SJCRH30 (cell line): ENCODE measurements around the gene LONRF2. TPM values are rescaled to one million over a fixed set of nuclear protein-coding genes. Genes with fewer than 3 reads are reported as not detected.
A peak's percentile ranks its signal among the peaks of the same experiment; 100 is the strongest.

Experiments
- DNase-seq, 2 experiments: peaks; one replicate each; pipeline ENCODE4 v3.0.0-alpha.2; 2015 to 2020
- H3K27ac ChIP-seq: fragments of 250-450 bp; sonication (Bioruptor Pico); 2 replicates; pipeline ENCODE4 v1.5.1; 2020; ENCODE audit warnings: mild to moderate bottlenecking, moderate library complexity
- H3K27me3 ChIP-seq: fragments of 250-450 bp; sonication (Bioruptor Pico); 2 replicates; pipeline ENCODE4 v1.5.1; 2020; ENCODE audit warnings: mild to moderate bottlenecking, moderate library complexity
- H3K36me3 ChIP-seq: fragments of 250-450 bp; sonication (Bioruptor Pico); 2 replicates; pipeline ENCODE4 v1.5.1; 2020; ENCODE audit warnings: mild to moderate bottlenecking, moderate library complexity
- H3K4me1 ChIP-seq: fragments of 250-450 bp; sonication (Bioruptor Pico); 2 replicates; pipeline ENCODE4 v1.5.1; 2020; ENCODE audit warnings: mild to moderate bottlenecking, moderate library complexity
- H3K4me3 ChIP-seq: fragments of 250-450 bp; sonication (Bioruptor Pico); 2 replicates; pipeline ENCODE4 v1.5.1; 2020; ENCODE audit warnings: mild to moderate bottlenecking, moderate library complexity
- H3K9me3 ChIP-seq: fragments of 250-450 bp; sonication (Bioruptor Pico); replicated peaks from 2 replicates; pipeline ENCODE4 v1.5.1; 2020; ENCODE audit warnings: mild to moderate bottlenecking, moderate library complexity
- total RNA-seq: library from RNA; depleted of rRNA; stranded (reverse); fragments of >200 nt; shearing (Covaris generic); gene quantifications from 2 replicates; pipeline ENCODE4 v1.2.3, GENCODE V29; 2014

Gene LONRF2
- total RNA-seq, 1 experiment from 2014 or later, result not detected

GRCh38 chr2:100320547-100321178, 1.6 kb downstream of the LONRF2 start:
- DNase-seq, result no peak
- Histone ChIP-seq H3K36me3 (no peaks in the 10 kb centered on the region), H3K9me3 (no peaks in the 10 kb centered on the region; the same call in 1 of the 2 replicates), H3K27ac (no peak overlapping the region), H3K4me1 (no peaks in the 10 kb centered on the region), H3K27me3 (no peaks in the 10 kb centered on the region), H3K4me3 (no peak overlapping the region)

GRCh38 chr2:100317634-100318033, 4.7 kb downstream of the LONRF2 start:
- Histone ChIP-seq H3K27ac (no peak overlapping the region), H3K27me3 (no peaks in the 10 kb centered on the region), H3K36me3 (no peaks in the 10 kb centered on the region), H3K4me1 (no peaks in the 10 kb centered on the region), H3K9me3 (no peaks in the 10 kb centered on the region; the same call in 1 of the 2 replicates), H3K4me3 (no peak overlapping the region)
- DNase-seq, result no peak

DNA sequence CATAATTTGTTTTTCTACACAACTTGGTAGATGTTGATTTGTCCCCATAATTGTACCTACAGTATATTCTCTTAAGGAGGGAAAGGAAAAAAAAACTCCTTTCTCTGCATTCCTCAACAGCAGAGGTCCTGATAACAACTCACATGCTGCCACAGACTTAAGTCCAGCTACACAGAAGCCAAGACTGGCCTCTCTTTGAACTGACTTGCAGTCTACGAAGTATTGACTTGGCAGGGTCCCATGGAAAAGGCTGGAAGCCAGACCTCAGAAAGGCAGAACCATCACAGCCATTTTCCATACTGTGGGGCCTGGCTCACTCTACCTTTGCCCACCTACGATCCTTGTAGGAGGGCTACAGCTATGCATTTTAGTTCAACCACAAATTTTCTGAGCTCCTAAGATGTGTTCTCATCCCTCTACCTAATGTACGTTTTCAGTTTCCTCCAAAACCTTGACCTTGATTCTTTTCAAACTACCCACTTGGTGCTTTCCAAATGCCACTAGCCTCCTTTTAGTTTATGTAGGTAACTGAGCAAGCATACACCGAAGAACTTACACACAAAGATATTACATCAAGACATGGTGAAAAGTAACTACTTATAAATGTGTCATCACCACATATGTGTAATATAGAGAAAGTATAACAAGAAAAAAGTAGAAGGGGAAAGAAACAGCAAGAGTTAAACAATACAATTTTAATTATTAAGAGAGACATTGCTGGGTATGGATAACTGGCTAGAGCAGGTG, 12.2 kb downstream of the LONRF2 start:
- peaks cover 4% of the 10 kb centered on the region for H3K27me3 ChIP-seq
- H3K4me1 ChIP-seq, result no peaks in the 10 kb centered on the region
- no peak for DNase-seq
- no peak overlapping the region for H3K27ac ChIP-seq
- H3K9me3 ChIP-seq, result no peaks in the 10 kb centered on the region
- no peak overlapping the region for H3K4me3 ChIP-seq
- H3K36me3 ChIP-seq, result no peaks in the 10 kb centered on the region

DNA sequence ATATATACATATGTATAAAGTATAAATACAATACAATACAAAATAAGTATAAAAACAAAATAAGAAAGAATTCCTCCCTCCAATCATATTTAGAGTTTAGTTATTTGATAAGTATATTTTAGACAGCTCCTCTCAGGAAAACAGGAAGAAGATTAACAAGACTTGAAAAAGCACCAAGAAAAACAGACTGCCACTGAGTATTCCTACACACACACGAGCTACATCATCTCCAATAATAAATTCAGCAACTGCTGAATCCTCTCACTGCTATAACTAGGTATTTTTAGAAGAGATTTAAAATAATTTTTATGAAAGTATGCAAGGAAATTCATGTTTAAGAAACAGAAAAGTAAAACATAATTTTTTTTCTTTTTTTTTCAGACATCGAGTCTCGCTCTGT, 13.0 kb downstream of the LONRF2 start:
- Histone ChIP-seq H3K36me3 (no peaks in the 10 kb centered on the region), H3K27ac (no peak overlapping the region), H3K4me1 (no peaks in the 10 kb centered on the region), H3K4me3 (no peak overlapping the region), H3K9me3 (no peaks in the 10 kb centered on the region), H3K27me3 (peaks cover 4% of the 10 kb centered on the region)
- no peak for DNase-seq

DNA sequence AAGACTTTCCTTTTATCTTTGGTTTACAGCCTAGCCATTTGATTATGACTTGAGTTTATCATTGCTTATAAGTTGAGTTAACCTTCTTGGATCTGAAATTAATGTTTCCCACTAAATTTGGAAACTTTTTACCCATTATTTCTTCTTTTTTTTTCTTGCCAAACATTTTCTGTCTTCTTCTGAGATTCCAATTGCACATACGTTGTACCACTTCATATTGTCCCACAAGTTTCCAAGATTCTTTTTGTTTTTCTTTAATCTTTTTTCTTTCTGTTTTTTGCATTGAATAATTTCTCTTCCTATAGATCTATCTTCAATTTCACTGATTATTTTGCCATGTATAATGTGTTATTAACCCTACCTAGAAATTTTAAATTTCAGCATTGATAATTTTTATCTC, 18.6 kb downstream of the LONRF2 start:
- Histone ChIP-seq H3K9me3 (no peaks in the 10 kb centered on the region), H3K4me3 (no peak overlapping the region), H3K4me1 (no peaks in the 10 kb centered on the region), H3K36me3 (no peaks in the 10 kb centered on the region), H3K27me3 (peaks cover 4% of the 10 kb centered on the region), H3K27ac (no peak overlapping the region)
- DNase-seq, result no peak

DNA sequence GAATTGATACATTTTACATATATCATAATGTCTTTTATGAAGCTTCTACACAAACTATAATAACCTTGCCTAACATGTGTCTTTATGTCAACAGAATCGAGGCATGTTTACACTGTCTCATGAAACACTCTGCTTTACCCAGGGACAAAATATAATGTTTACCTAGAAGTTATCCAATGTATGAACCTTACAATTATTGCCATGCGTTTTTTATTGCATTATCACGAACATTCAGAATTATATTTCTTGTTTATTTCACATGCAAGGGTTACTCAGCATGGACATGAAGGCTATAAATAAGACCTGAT, 19.8 kb downstream of the LONRF2 start:
- Histone ChIP-seq H3K27ac (no peak overlapping the region), H3K4me1 (no peaks in the 10 kb centered on the region)
- DNase-seq, result no peak

DNA sequence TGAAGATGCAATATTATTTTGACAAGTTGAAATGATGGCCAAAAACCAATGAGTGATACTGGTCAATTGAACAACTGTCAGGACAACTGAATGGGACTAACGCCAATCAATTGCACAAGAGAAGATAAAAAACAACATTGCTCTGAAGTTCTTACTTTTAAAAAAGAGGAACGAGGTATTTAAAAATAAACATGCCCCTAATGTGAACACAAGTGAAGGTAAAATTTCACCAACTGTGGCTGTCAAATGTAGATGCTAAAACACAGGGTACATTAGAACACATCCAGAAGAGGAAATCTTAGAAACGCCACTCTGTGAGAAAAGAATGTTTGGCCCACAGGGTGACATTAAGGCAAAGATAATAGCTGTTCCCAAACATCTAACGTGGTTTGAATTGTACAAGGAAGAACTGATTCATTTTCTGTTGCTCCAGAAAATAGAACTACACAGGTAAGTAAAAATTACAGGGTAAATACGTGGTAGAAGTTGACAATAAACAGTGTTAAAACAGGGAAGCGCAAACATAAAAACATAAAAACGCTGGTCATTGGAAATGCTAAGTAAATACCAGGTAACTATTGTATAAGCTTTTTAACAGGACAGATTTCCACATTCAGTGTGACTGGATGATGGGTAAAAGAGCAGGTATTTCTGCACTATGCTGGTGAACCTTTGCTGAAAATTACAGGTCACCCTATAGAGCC, 20.3 kb downstream of the LONRF2 start:
- Histone ChIP-seq H3K9me3 (no peaks in the 10 kb centered on the region), H3K4me1 (no peaks in the 10 kb centered on the region), H3K36me3 (no peaks in the 10 kb centered on the region), H3K27me3 (no peaks in the 10 kb centered on the region), H3K4me3 (no peak overlapping the region), H3K27ac (no peak overlapping the region)
- DNase-seq, result no peak

More for the DNA sequence above, 19.8 kb downstream of the LONRF2 start:
- no peaks in the 10 kb centered on the region; the same call in 1 of the 2 replicates for H3K27me3 ChIP-seq
- H3K4me3 ChIP-seq, result no peak overlapping the region
- no peaks in the 10 kb centered on the region for H3K36me3 ChIP-seq
- no peaks in the 10 kb centered on the region for H3K9me3 ChIP-seq

DNA sequence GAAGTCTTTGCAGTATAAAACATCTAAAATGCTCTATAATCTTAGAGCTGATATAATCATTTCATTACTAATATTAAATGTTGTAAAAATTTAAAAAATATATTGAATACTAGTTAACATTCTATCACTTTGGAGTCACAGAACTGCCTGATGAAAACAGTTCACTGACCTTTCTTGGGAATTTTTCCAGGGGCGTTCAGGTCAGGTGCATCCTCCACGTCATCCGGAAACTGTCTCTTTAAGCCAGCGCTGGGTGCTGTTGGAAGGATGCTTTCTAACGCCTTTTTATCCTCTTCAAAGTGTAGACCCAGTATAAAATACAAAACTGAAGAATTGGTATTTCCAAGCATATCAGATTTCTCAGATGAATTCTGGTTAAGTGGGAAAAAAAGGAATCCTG, 22.8 kb downstream of the LONRF2 start:
- Histone ChIP-seq H3K27me3 (no peaks in the 10 kb centered on the region), H3K36me3 (no peaks in the 10 kb centered on the region), H3K9me3 (no peaks in the 10 kb centered on the region), H3K4me1 (no peaks in the 10 kb centered on the region), H3K4me3 (no peak overlapping the region), H3K27ac (no peak overlapping the region)
- DNase-seq, result no peak

DNA sequence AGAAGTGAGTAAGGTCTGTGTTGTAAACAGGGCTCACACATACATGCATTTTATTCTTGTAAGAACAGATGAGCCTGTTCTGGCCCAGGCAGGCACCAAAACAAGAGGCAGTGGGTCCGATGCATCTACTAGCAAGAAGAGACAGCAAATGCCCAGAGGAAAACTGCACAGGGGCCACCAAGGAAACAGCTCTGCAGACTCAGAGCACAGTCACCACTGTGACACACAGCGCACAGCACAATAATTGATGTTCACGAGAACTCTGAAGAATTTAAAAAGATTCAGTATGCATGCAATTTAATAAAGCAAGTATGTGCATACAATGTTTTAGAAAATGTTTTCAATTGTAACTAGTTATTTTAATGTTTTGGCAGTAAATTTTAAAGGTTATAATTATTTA, 24.8 kb downstream of the LONRF2 start:
- Histone ChIP-seq H3K27me3 (no peaks in the 10 kb centered on the region), H3K9me3 (no peaks in the 10 kb centered on the region), H3K4me3 (no peak overlapping the region), H3K4me1 (no peaks in the 10 kb centered on the region), H3K27ac (no peak overlapping the region), H3K36me3 (no peaks in the 10 kb centered on the region)
- DNase-seq, result no peak

GRCh38 chr2:100294162-100294497, 28.2 kb downstream of the LONRF2 start:
- no peak overlapping the region for H3K4me3 ChIP-seq
- H3K9me3 ChIP-seq, result no peaks in the 10 kb centered on the region
- no peaks in the 10 kb centered on the region for H3K27me3 ChIP-seq
- H3K36me3 ChIP-seq, result no peaks in the 10 kb centered on the region
- peaks cover 3% of the 10 kb centered on the region; the same call in 1 of the 2 replicates for H3K4me1 ChIP-seq
- no peak for DNase-seq
- H3K27ac ChIP-seq, result no peak overlapping the region

- Histone ChIP-seq H3K4me3 (no peak overlapping the region), H3K36me3 (no peaks in the 10 kb centered on the region), H3K27me3 (no peaks in the 10 kb centered on the region), H3K9me3 (no peaks in the 10 kb centered on the region), H3K4me1 (peaks cover 3% of the 10 kb centered on the region; the same call in 1 of the 2 replicates), H3K27ac (no peak overlapping the region)
- no peak for DNase-seq
Observed at GRCh38 chr2:100293341-100294161, 28.8 kb downstream of the LONRF2 start.

GRCh38 chr2:100292022-100292580, 30.2 kb downstream of the LONRF2 start:
- no peaks in the 10 kb centered on the region for H3K36me3 ChIP-seq
- peaks cover 3% of the 10 kb centered on the region; the same call in 1 of the 2 replicates for H3K4me1 ChIP-seq
- H3K27ac ChIP-seq, result no peak overlapping the region
- H3K4me3 ChIP-seq, result no peak overlapping the region
- DNase-seq, result peak in 1 of 2 experiments; percentile 9
- no peaks in the 10 kb centered on the region for H3K27me3 ChIP-seq
- no peaks in the 10 kb centered on the region for H3K9me3 ChIP-seq

DNA sequence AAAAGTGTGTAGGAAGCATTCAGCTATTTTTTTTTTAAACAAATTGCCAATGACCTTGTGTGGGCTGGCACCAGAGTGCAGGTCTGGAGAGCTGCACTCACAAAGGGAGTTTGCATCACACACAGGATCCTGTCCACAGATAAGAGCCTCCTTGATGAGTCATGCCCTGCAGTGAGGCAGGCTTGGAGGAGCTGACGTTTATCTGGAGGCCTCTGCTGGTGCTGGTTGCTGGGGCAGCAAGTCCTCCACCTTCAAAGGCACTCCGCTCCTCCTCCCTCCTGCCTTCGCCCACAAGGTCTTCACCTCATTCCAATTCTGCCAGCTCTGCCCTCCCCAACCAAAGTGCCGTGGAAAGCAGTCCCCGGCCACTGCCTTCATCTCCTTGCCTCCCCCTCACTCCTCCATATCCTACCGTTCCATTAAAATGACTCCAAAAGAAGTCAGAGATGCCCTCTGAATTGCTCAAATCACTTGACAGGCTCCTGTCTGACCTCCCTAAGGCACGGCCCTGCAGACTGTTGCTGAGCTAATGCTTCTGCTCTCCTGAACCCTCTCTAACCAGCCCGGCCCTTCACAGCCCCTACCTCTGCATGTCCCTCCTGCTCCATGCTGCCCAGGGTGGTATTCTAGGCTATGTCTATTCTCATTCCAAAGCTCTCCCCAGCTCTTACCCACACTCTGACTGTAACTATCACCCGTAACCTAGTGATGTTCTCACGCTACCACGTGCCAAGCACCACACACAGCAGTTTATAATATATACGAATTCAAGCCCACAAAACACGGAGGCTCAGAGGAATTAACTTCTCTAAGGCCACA, 30.9 kb downstream of the LONRF2 start:
- DNase-seq, result peak; percentile 17 to 27
- Histone ChIP-seq H3K4me3 (no peak overlapping the region), H3K36me3 (no peaks in the 10 kb centered on the region), H3K9me3 (no peaks in the 10 kb centered on the region), H3K27ac (no peak overlapping the region), H3K27me3 (no peaks in the 10 kb centered on the region), H3K4me1 (peaks cover 3% of the 10 kb centered on the region; the same call in 1 of the 2 replicates)

DNA sequence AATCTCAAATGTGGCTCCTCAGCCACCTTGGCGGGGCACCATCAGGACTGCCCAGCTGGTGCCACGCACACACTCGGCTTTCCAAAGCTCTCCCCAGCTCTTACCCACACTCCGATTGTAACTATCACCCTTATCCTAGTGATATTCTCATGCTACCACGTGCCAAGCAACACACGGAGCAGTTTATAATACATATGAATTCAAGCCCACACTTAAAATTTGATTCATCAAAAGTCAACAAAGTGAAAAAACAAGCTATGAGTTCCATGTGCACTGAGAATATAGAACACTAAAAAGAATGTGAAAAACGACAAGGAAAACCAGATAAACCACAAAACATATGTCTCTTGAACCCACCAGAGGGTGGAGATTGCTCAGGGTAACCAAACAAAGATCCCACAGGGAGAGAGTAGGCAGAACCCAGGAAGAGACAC, 31.6 kb downstream of the LONRF2 start:
- Histone ChIP-seq H3K27me3 (no peaks in the 10 kb centered on the region), H3K27ac (no peak overlapping the region), H3K36me3 (no peaks in the 10 kb centered on the region), H3K4me3 (no peak overlapping the region), H3K9me3 (no peaks in the 10 kb centered on the region), H3K4me1 (peaks cover 3% of the 10 kb centered on the region; the same call in 1 of the 2 replicates)
- no peak for DNase-seq
